ENCODE measurements around the gene CFAP119.

The CFAP119 gene

GRCh38 chr16:30745082-30745481, 16.8 kb downstream of the CFAP119 start:
- FAIRE-seq: no peak
- TF ChIP-seq PAX5 (IDR thresholded peaks at IDR 0.05; ENCODE audit: insufficient read depth, low read length, severe bottlenecking) (no peak), POLR2A (IDR thresholded peaks at IDR 0.05; ENCODE audit: low read depth, low read length) (no peak), SPI1 (IDR thresholded peaks at IDR 0.05; ENCODE audit: low read depth, low read length) (no peak), TAF1 (IDR thresholded peaks at IDR 0.05; ENCODE audit: low read depth, low read length) (no peak), POLR2AphosphoS5 (IDR thresholded peaks at IDR 0.05; ENCODE audit: low read depth, low read length) (no peak), POU2F2 (IDR thresholded peaks at IDR 0.05; ENCODE audit: low read depth, low read length) (no peak)
- no peak for DNase-seq (ENCODE audit: insufficient read length, low spot score)

GRCh38 chr16:30744183-30744582, 17.7 kb downstream of the CFAP119 start:
- DNase-seq (ENCODE audit: insufficient read length, low spot score) (no peak), FAIRE-seq (no peak)
- TF ChIP-seq TAF1 (IDR thresholded peaks at IDR 0.05; ENCODE audit: low read depth, low read length): no peak
- TF ChIP-seq POU2F2 (IDR thresholded peaks at IDR 0.05; ENCODE audit: low read depth, low read length): no peak
- TF ChIP-seq SPI1 (IDR thresholded peaks at IDR 0.05; ENCODE audit: low read depth, low read length): no peak
- no peak for TF ChIP-seq POLR2A (IDR thresholded peaks at IDR 0.05; ENCODE audit: low read depth, low read length)
- no peak for TF ChIP-seq PAX5 (IDR thresholded peaks at IDR 0.05; ENCODE audit: insufficient read depth, low read length, severe bottlenecking)
- no peak for TF ChIP-seq POLR2AphosphoS5 (IDR thresholded peaks at IDR 0.05; ENCODE audit: low read depth, low read length)

- TF ChIP-seq PAX5 (IDR thresholded peaks at IDR 0.05; ENCODE audit: insufficient read depth, low read length, severe bottlenecking) (no peak), POLR2AphosphoS5 (IDR thresholded peaks at IDR 0.05; ENCODE audit: low read depth, low read length) (no peak), POU2F2 (IDR thresholded peaks at IDR 0.05; ENCODE audit: low read depth, low read length) (no peak), POLR2A (IDR thresholded peaks at IDR 0.05; ENCODE audit: low read depth, low read length) (no peak), SPI1 (IDR thresholded peaks at IDR 0.05; ENCODE audit: low read depth, low read length) (no peak), TAF1 (IDR thresholded peaks at IDR 0.05; ENCODE audit: low read depth, low read length) (no peak)
- FAIRE-seq: no peak
- DNase-seq (ENCODE audit: insufficient read length, low spot score): no peak
These were observed 18.1 kb downstream of the CFAP119 start for GRCh38 chr16:30743716-30744115.

GRCh38 chr16:30741461-30741914, 20.4 kb downstream of the CFAP119 start:
- TF ChIP-seq SPI1 (IDR thresholded peaks at IDR 0.05; ENCODE audit: low read depth, low read length): no peak
- TF ChIP-seq TAF1 (IDR thresholded peaks at IDR 0.05; ENCODE audit: low read depth, low read length): no peak
- no peak for TF ChIP-seq POU2F2 (IDR thresholded peaks at IDR 0.05; ENCODE audit: low read depth, low read length)
- no peak for TF ChIP-seq POLR2A (IDR thresholded peaks at IDR 0.05; ENCODE audit: low read depth, low read length)
- TF ChIP-seq PAX5 (IDR thresholded peaks at IDR 0.05; ENCODE audit: insufficient read depth, low read length, severe bottlenecking): no peak
- no peak for TF ChIP-seq POLR2AphosphoS5 (IDR thresholded peaks at IDR 0.05; ENCODE audit: low read depth, low read length)
- FAIRE-seq: no peak
- DNase-seq (ENCODE audit: insufficient read length, low spot score): no peak

GRCh38 chr16:30740364-30741251, 21.3 kb downstream of the CFAP119 start:
- no peak for TF ChIP-seq PAX5 (IDR thresholded peaks at IDR 0.05; ENCODE audit: insufficient read depth, low read length, severe bottlenecking)
- no peak for DNase-seq (ENCODE audit: insufficient read length, low spot score)
- FAIRE-seq: no peak

- TF ChIP-seq POU2F2 (IDR thresholded peaks at IDR 0.05; ENCODE audit: low read depth, low read length): no peak
- peak; percentile 44 for TF ChIP-seq POLR2AphosphoS5 (IDR thresholded peaks at IDR 0.05; ENCODE audit: low read depth, low read length)
- TF ChIP-seq SPI1 (IDR thresholded peaks at IDR 0.05; ENCODE audit: low read depth, low read length): no peak
- TF ChIP-seq POLR2A (IDR thresholded peaks at IDR 0.05; ENCODE audit: low read depth, low read length): no peak
- FAIRE-seq (no peak), DNase-seq (ENCODE audit: insufficient read length, low spot score) (no peak)
These were observed 22.6 kb downstream of the CFAP119 start for GRCh38 chr16:30738984-30739951.

GRCh38 chr16:30737794-30738648, 23.8 kb downstream of the CFAP119 start:
- no peak for DNase-seq (ENCODE audit: insufficient read length, low spot score)
- TF ChIP-seq SPI1 (IDR thresholded peaks at IDR 0.05; ENCODE audit: low read depth, low read length) (no peak), TAF1 (IDR thresholded peaks at IDR 0.05; ENCODE audit: low read depth, low read length) (no peak), POU2F2 (IDR thresholded peaks at IDR 0.05; ENCODE audit: low read depth, low read length) (no peak), POLR2A (IDR thresholded peaks at IDR 0.05; ENCODE audit: low read depth, low read length) (no peak), POLR2AphosphoS5 (IDR thresholded peaks at IDR 0.05; ENCODE audit: low read depth, low read length) (no peak), PAX5 (IDR thresholded peaks at IDR 0.05; ENCODE audit: insufficient read depth, low read length, severe bottlenecking) (no peak)
- no peak for FAIRE-seq

- FAIRE-seq (no peak), DNase-seq (ENCODE audit: insufficient read length, low spot score) (no peak)
- no peak for TF ChIP-seq POLR2AphosphoS5 (IDR thresholded peaks at IDR 0.05; ENCODE audit: low read depth, low read length)
- TF ChIP-seq TAF1 (IDR thresholded peaks at IDR 0.05; ENCODE audit: low read depth, low read length): no peak
- no peak for TF ChIP-seq PAX5 (IDR thresholded peaks at IDR 0.05; ENCODE audit: insufficient read depth, low read length, severe bottlenecking)
- no peak for TF ChIP-seq POU2F2 (IDR thresholded peaks at IDR 0.05; ENCODE audit: low read depth, low read length)
- no peak for TF ChIP-seq SPI1 (IDR thresholded peaks at IDR 0.05; ENCODE audit: low read depth, low read length)
- TF ChIP-seq POLR2A (IDR thresholded peaks at IDR 0.05; ENCODE audit: low read depth, low read length): no peak
These were observed 24.7 kb downstream of the CFAP119 start for GRCh38 chr16:30736995-30737793.
